ACC112 (cell line): ENCODE measurements around the gene KIF13A.
"Not testable (repeated sequence)": the region's sequence is repeated elsewhere in the genome, so short reads cannot be mapped to it uniquely, and the experiment has no call there.

Experiments used
- H2AFZ ChIP-seq: fragments of 200-600 bp; sonication (generic); one replicate; pipeline ENCODE4 v1.6.0; 2017; ENCODE audit warnings: antibody characterized with exemption, low read length; ENCODE audit not compliant: unreplicated experiment
- H3K27ac ChIP-seq: fragments of 200-600 bp; sonication (generic); 2 replicates; pipeline ENCODE4 v1.5.1; 2014; ENCODE audit warnings: low read depth, mild to moderate bottlenecking, antibody characterized with exemption, low read length, moderate library complexity
- H3K27me3 ChIP-seq: fragments of 200-600 bp; sonication (generic); 2 replicates; pipeline ENCODE4 v1.6.1; 2014; ENCODE audit warnings: mild to moderate bottlenecking, antibody characterized with exemption, low read length, moderate library complexity, mixed read lengths; ENCODE audit not compliant: insufficient read depth
- H3K36me3 ChIP-seq: fragments of 200-600 bp; sonication (generic); 2 replicates; pipeline ENCODE4 v1.6.1; 2016; ENCODE audit warnings: mild to moderate bottlenecking, antibody characterized with exemption, low read length, moderate library complexity, mixed read lengths; ENCODE audit not compliant: insufficient read depth
- H3K4me1 ChIP-seq: fragments of 200-600 bp; sonication (generic); one replicate; pipeline ENCODE4 v1.6.1; 2016; ENCODE audit warnings: low read length, mixed read lengths; ENCODE audit not compliant: insufficient read depth, unreplicated experiment, control insufficient read depth
- H3K4me3 ChIP-seq: fragments of 200-600 bp; sonication (generic); 2 replicates; pipeline ENCODE4 v1.5.1; 2014; ENCODE audit warnings: mild to moderate bottlenecking, low read depth, low read length
- H3K79me2 ChIP-seq: fragments of 200-600 bp; sonication (generic); one replicate; pipeline ENCODE4 v1.6.0; 2016; ENCODE audit warnings: low read length; ENCODE audit not compliant: control insufficient read depth, unreplicated experiment, insufficient read depth

The KIF13A gene

DNA sequence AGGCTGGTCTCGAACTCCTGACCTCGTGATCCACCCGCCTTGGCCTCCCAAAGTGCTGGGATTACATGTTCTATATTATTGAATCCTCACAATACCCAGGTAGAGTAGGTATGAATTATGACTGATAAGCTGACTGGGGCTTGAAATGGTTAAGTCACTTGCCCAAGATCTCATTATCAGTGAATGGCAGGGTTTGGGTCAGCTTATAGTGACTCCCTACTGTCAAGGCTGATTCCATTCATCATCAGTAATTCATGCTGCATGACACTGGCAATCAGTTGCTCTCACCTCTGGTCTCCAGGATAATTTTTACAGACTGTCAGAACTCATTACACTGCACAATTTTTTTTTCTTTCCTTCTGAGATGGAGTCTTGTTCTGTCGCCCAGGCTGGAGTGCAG is 127.6 kb downstream of the KIF13A start:
- Histone ChIP-seq H3K36me3 (peaks cover 3% of the 10 kb centered on the region; the same call in 1 of the 2 replicates), H2AFZ (no peak overlapping the region), H3K27ac (no peak overlapping the region), H3K4me1 (peaks cover 18% of the 10 kb centered on the region), H3K27me3 (no peaks in the 10 kb centered on the region), H3K4me3 (no peak overlapping the region), H3K79me2 (no peaks in the 10 kb centered on the region)

DNA sequence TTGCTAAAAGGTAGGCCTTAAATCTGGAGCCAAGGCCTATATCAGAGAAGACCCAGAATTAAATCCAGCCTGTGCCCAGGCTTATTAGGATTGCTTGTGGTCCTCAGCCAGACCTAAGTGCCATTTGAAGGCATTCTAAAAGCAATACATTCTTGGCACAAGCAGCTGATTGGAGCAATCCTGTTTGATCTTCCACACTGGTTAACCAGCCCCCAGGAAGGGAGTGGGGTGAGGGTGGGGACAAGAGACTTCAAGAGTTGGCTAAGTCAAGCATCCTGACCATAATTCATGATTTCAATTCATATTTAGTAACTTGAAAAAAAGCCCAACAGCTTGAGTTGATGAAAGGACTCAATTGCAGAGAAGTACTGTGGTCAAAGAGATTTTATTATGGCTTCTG is 128.9 kb downstream of the KIF13A start:
- H3K27ac ChIP-seq: no peak overlapping the region
- H3K4me3 ChIP-seq: no peak overlapping the region
- H3K27me3 ChIP-seq: no peaks in the 10 kb centered on the region
- peaks cover 3% of the 10 kb centered on the region; the same call in 1 of the 2 replicates for H3K36me3 ChIP-seq
- no peak overlapping the region for H2AFZ ChIP-seq
- no peaks in the 10 kb centered on the region for H3K79me2 ChIP-seq
- peaks cover 5% of the 10 kb centered on the region for H3K4me1 ChIP-seq

- not testable (repeated sequence) for H3K79me2 ChIP-seq, H3K36me3 ChIP-seq, H3K4me1 ChIP-seq
These were observed 130.2 kb downstream of the KIF13A start for GRCh38 chr6:17857188-17857587.

DNA sequence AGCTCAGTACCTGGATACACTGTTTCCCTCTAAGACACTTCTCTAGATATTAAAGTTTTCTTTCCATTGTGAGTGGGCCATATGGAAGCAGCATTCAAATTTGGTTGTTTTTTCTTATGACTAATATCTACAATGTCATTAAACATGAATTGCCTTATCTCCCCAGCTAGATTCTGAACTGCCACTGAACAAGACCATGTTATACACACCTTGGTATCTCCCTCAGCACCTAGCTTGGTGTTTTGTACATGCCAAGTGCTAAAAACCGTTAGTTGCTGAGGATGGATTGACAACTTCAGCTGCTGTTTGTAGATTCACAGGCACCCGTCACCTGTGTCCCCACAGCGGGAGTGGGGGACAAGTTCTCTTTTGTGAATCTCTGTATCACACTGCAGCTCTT is 131.1 kb downstream of the KIF13A start:
- no peak overlapping the region for H3K4me3 ChIP-seq
- peaks cover 5% of the 10 kb centered on the region for H3K4me1 ChIP-seq
- H2AFZ ChIP-seq: no peak overlapping the region
- peaks cover 3% of the 10 kb centered on the region; the same call in 1 of the 2 replicates for H3K36me3 ChIP-seq
- H3K27me3 ChIP-seq: no peaks in the 10 kb centered on the region
- no peaks in the 10 kb centered on the region for H3K79me2 ChIP-seq
- no peak overlapping the region for H3K27ac ChIP-seq

More at GRCh38 chr6:17857188-17857587, 130.2 kb downstream of the KIF13A start:
- not testable (repeated sequence) for H3K27me3 ChIP-seq, H3K4me3 ChIP-seq, H2AFZ ChIP-seq, H3K27ac ChIP-seq

DNA sequence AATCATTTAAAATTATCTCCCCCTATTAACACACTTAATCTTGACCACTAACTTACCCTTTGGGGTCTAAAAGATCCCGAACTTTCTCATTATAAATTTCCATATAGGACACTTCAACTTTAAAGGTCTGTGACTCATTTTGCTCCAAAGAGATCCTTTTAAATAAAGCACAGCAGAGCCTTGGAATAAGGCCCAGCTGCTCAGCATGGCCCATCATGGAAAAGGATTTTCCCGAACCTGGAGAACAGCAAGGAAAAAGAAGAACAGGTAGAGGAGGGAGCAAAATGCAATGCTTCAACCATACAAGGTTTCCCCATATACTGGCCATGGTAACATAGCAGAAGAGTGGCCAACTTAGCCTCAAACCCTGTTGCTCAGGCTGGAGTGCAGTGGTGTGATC is 132.1 kb downstream of the KIF13A start:
- Histone ChIP-seq H3K27ac (no peak overlapping the region), H3K27me3 (no peaks in the 10 kb centered on the region), H3K4me1 (peaks cover 6% of the 10 kb centered on the region), H3K4me3 (no peak overlapping the region), H2AFZ (no peak overlapping the region), H3K79me2 (no peaks in the 10 kb centered on the region), H3K36me3 (peaks cover 3% of the 10 kb centered on the region; the same call in 1 of the 2 replicates)

- Histone ChIP-seq H3K4me1 (peaks cover 6% of the 10 kb centered on the region), H3K27me3 (no peaks in the 10 kb centered on the region), H2AFZ (no peak overlapping the region), H3K36me3 (peaks cover 3% of the 10 kb centered on the region), H3K4me3 (no peak overlapping the region), H3K79me2 (no peaks in the 10 kb centered on the region), H3K27ac (no peak overlapping the region)
These were observed 133.9 kb downstream of the KIF13A start for GRCh38 chr6:17853533-17853932.

DNA sequence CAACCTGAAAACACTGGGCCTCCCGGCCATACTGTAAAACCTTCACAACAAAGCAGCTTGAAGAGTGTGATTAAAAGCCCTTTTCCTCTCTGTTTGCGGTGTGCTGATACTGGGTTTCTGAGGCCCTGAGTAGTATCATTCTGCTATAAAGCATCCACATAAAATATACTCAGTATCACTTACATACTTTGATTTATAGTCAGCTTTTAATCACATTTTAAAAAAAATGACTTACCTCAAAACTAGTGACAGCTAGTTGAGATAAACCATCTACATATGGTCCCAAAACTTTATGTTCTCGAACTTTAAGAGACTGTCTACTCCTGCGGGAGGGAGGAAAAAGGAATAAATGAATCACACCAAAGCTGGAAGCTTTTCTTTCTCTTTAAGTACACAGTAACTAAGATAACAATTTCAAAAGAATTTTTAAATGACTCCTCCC is 135.7 kb downstream of the KIF13A start:
- Histone ChIP-seq H3K4me3 (no peak overlapping the region), H3K36me3 (peaks cover 3% of the 10 kb centered on the region), H3K27me3 (no peaks in the 10 kb centered on the region), H3K79me2 (no peaks in the 10 kb centered on the region), H3K27ac (peak overlapping the region; percentile 45), H3K4me1 (peaks cover 6% of the 10 kb centered on the region), H2AFZ (no peak overlapping the region)

GRCh38 chr6:17851001-17851719 is 136.3 kb downstream of the KIF13A start:
- no peaks in the 10 kb centered on the region for H3K27me3 ChIP-seq
- no peaks in the 10 kb centered on the region for H3K79me2 ChIP-seq
- peak overlapping the region; percentile 45 for H3K27ac ChIP-seq
- H3K4me3 ChIP-seq: no peak overlapping the region
- H3K36me3 ChIP-seq: peaks cover 3% of the 10 kb centered on the region
- peaks cover 6% of the 10 kb centered on the region for H3K4me1 ChIP-seq
- no peak overlapping the region for H2AFZ ChIP-seq

- H3K27ac ChIP-seq: no peak overlapping the region
- H3K36me3 ChIP-seq: peaks cover 3% of the 10 kb centered on the region
- no peak overlapping the region for H2AFZ ChIP-seq
These were observed 137.2 kb downstream of the KIF13A start for GRCh38 chr6:17850281-17850680.

GRCh38 chr6:17847203-17847760 is 140.2 kb downstream of the KIF13A start:
- H3K36me3 ChIP-seq: no peaks in the 10 kb centered on the region; the same call in 1 of the 2 replicates
- H2AFZ ChIP-seq: no peak overlapping the region
- no peak overlapping the region for H3K4me3 ChIP-seq
- no peak overlapping the region for H3K27ac ChIP-seq
- H3K27me3 ChIP-seq: no peaks in the 10 kb centered on the region
- peaks cover 6% of the 10 kb centered on the region for H3K4me1 ChIP-seq
- H3K79me2 ChIP-seq: no peaks in the 10 kb centered on the region

More at GRCh38 chr6:17850281-17850680, 137.2 kb downstream of the KIF13A start:
- Histone ChIP-seq H3K4me3 (no peak overlapping the region), H3K79me2 (no peaks in the 10 kb centered on the region), H3K27me3 (no peaks in the 10 kb centered on the region), H3K4me1 (peaks cover 6% of the 10 kb centered on the region)

- Histone ChIP-seq H3K27me3 (no peaks in the 10 kb centered on the region), H3K4me1 (peaks cover 5% of the 10 kb centered on the region), H3K27ac (no peak overlapping the region), H3K79me2 (no peaks in the 10 kb centered on the region), H2AFZ (no peak overlapping the region), H3K4me3 (no peak overlapping the region), H3K36me3 (no peaks in the 10 kb centered on the region; the same call in 1 of the 2 replicates)
These were observed 140.7 kb downstream of the KIF13A start for GRCh38 chr6:17846762-17847161.
